OCI-LY1 (cell line): ENCODE measurements around the gene ATP8A1.

ENCODE experiments used
- EZH2 ChIP-seq: fragments of 200-600 bp; sonication (generic), shearing (Covaris generic); IDR thresholded peaks from 2 replicates; pipeline ENCODE4 v1.8.0; 2017; ENCODE audit warnings: borderline replicate concordance, mixed run types, mild to moderate bottlenecking, antibody characterized with exemption, low read length, moderate library complexity, mixed read lengths
- TF ChIP-seq, protein P1 (sequence below): fragments of 200-600 bp; sonication (generic), shearing (Covaris generic); IDR thresholded peaks from 2 replicates; pipeline ENCODE4 v1.5.1; 2017; ENCODE audit warnings: mild to moderate bottlenecking, antibody characterized with exemption, low read length, moderate library complexity, mixed read lengths

DNA sequence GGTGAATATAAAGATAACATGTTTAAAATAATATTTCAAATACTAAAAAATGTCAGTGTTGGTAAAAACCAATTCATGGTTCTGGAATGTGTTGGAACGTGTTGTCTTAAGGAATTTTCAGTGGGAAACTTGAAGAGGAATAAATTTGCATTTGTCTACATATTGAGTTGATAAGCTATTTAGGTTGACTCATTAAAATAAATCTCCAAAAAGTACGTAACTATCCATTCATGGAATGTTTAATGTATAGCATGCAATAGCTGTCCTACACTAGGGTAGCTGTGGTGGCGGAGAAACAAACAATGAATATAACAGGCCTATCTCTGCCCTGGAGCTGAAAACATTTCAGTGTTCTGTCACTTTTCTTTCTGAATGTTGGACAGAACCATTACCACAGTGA lies 239.4 kb downstream of the ATP8A1 start:
- TF ChIP-seq, protein P1, sequence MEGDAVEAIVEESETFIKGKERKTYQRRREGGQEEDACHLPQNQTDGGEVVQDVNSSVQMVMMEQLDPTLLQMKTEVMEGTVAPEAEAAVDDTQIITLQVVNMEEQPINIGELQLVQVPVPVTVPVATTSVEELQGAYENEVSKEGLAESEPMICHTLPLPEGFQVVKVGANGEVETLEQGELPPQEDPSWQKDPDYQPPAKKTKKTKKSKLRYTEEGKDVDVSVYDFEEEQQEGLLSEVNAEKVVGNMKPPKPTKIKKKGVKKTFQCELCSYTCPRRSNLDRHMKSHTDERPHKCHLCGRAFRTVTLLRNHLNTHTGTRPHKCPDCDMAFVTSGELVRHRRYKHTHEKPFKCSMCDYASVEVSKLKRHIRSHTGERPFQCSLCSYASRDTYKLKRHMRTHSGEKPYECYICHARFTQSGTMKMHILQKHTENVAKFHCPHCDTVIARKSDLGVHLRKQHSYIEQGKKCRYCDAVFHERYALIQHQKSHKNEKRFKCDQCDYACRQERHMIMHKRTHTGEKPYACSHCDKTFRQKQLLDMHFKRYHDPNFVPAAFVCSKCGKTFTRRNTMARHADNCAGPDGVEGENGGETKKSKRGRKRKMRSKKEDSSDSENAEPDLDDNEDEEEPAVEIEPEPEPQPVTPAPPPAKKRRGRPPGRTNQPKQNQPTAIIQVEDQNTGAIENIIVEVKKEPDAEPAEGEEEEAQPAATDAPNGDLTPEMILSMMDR: no peak
- no peak for TF ChIP-seq EZH2
